Lower lobe of right lung (tissue), 2 donors: ENCODE measurements around the gene GALNT2. TPM values are rescaled to one million over a fixed set of nuclear protein-coding genes. Genes with fewer than 3 reads are reported as not detected.

ENCODE experiments used
- ATAC-seq, 2 donors: fragments of 200-7000 bp; cut with Tn5 transposase; one replicate each; pipeline ENCODE4 v1.9.1; 2020 to 2022; ENCODE audit warnings: mild to moderate bottlenecking in 2 of 2, moderate library complexity in 2 of 2
- DNase-seq: peaks from one replicate; pipeline ENCODE4 v3.0.0-alpha.2; 2020
- H3K27ac ChIP-seq: fragments of 200-600 bp; one replicate; pipeline ENCODE4 v1.8.0; 2022
- H3K27me3 ChIP-seq: fragments of 200-600 bp; one replicate; pipeline ENCODE4 v1.8.0; 2022; ENCODE audit warnings: low read depth
- H3K36me3 ChIP-seq: fragments of 200-600 bp; one replicate; pipeline ENCODE4 v1.8.0; 2022; ENCODE audit warnings: mild to moderate bottlenecking
- H3K4me1 ChIP-seq: fragments of 200-600 bp; one replicate; pipeline ENCODE4 v1.8.0; 2022
- H3K4me3 ChIP-seq: fragments of 200-600 bp; one replicate; pipeline ENCODE4 v1.8.0; 2022; ENCODE audit warnings: mild to moderate bottlenecking
- H3K9me3 ChIP-seq: fragments of 200-600 bp; one replicate; pipeline ENCODE4 v1.8.0; 2022
- intact Hi-C: fragments of 100-400 bp; cut with DNase I; formaldehyde crosslinking; loops from one replicate; pipeline ENCODE4 v1.11.0; 2022
- total RNA-seq: library from RNA; stranded (reverse); fragmentation: NEBNext Ultra II Directional; extraction: Animal tissue kit (Norgen Biotek cat#: 25700); gene quantifications from one replicate; pipeline ENCODE4 v1.2.1, GENCODE V29; 2021
- TF ChIP-seq, protein P1 (sequence below): fragments of 200-600 bp; IDR thresholded peaks from one replicate; pipeline ENCODE4 v1.8.0; 2022; ENCODE audit warnings: antibody characterized with exemption, mild to moderate bottlenecking
- donor health status: DM: no; HTN: yes; CAD: no; lungs with severe emphysema.

GALNT2 gene
- total RNA-seq, 1 donor from 2014 or later, result 48.0 TPM

DNA sequence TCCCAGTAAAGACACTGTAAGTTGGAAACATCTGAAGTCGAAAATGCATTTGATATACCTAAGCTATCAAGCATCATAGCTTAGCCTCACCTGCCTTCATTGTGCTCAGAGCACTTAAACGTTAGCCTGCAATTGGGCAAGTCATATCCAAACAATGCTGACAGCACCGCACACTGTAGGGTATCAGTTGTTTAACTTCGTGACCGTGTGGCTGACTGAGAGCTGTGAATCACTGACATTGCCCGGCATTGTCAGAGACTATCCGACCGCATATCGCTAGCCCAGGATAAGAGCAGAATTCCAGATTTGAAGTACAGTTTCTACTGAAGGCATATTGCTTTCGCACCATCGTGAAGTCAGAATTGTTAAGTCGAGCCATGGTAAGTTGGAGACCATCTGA is 41.5 kb downstream of the GALNT2 start:
- Histone ChIP-seq H3K36me3 (no peaks in the 10 kb centered on the region), H3K27ac (no peak overlapping the region), H3K4me1 (peaks cover 61% of the 10 kb centered on the region), H3K27me3 (no peaks in the 10 kb centered on the region), H3K4me3 (no peak overlapping the region), H3K9me3 (no peaks in the 10 kb centered on the region)
- ATAC-seq, result no peak
- no peak for DNase-seq
- intact Hi-C loops, result no loop called here
- TF ChIP-seq, protein P1, sequence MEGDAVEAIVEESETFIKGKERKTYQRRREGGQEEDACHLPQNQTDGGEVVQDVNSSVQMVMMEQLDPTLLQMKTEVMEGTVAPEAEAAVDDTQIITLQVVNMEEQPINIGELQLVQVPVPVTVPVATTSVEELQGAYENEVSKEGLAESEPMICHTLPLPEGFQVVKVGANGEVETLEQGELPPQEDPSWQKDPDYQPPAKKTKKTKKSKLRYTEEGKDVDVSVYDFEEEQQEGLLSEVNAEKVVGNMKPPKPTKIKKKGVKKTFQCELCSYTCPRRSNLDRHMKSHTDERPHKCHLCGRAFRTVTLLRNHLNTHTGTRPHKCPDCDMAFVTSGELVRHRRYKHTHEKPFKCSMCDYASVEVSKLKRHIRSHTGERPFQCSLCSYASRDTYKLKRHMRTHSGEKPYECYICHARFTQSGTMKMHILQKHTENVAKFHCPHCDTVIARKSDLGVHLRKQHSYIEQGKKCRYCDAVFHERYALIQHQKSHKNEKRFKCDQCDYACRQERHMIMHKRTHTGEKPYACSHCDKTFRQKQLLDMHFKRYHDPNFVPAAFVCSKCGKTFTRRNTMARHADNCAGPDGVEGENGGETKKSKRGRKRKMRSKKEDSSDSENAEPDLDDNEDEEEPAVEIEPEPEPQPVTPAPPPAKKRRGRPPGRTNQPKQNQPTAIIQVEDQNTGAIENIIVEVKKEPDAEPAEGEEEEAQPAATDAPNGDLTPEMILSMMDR, result no peak

DNA sequence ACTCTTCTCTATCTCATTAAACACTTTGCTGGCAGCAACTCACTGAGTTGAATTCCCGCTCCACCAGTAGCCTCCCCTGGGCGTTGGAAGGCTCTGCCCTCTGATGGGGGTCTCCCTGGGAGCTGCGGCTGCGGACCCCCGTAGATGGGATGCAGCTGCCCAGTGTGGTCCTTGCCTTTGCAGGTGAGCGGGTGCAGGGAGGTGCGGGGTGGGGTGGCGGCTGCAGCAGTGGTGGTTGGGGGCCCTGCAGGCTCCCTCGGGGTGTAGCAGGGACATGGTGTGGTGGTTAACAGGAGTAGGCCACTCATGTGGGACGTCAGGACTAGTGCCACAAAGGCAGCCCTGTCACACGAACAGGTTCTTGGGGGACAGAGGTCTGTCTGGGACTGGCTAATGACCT is 42.0 kb downstream of the GALNT2 start:
- no peak for ATAC-seq
- Histone ChIP-seq H3K4me3 (no peak overlapping the region), H3K36me3 (no peaks in the 10 kb centered on the region), H3K27ac (no peak overlapping the region), H3K27me3 (no peaks in the 10 kb centered on the region), H3K4me1 (peaks cover 58% of the 10 kb centered on the region), H3K9me3 (no peaks in the 10 kb centered on the region)
- intact Hi-C loops, result no loop called here
- TF ChIP-seq, protein P1, result no peak
- no peak for DNase-seq

DNA sequence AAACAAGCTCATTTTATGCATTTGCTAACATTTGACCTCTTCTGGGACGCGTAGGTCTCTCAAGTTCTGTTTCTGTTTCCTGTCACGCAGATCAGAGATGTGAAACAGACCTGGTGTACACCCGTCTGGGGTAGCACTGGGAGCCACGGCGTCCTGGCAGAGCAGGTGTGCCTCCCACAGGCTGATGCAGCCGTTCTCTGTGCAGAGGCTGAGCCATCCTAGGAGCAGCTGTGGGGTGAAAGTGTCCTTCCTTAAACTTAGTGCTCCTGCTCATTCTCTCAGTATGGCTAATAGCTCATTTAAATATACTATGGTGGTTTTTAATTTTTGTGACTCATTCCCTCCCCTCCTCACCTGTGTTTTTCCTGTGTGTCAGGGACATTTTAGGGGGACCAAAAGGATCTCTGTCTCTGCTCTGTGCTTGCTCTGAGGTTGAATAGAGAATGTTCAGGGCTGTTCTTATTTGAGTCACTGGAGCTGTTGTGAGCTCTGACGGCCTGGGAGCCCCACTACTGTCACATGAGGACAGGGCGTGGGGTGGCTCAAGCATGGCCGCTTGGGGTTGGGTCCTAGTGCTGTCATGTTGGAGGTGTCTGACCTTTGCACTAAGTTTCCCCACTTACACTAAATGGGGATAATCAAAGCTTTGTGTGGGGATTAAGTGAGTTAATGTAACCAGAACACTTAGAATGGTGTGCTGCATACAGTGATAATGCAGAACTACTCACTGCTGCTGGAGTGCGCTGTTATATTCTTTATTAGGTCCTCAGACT is 43.0 kb downstream of the GALNT2 start:
- intact Hi-C loops, result no loop called here
- ATAC-seq, result no peak
- H3K9me3 ChIP-seq, result no peaks in the 10 kb centered on the region
- no peaks in the 10 kb centered on the region for H3K27me3 ChIP-seq
- H3K27ac ChIP-seq, result no peak overlapping the region
- no peak for DNase-seq
- H3K36me3 ChIP-seq, result no peaks in the 10 kb centered on the region
- peaks cover 48% of the 10 kb centered on the region for H3K4me1 ChIP-seq
- no peak overlapping the region for H3K4me3 ChIP-seq
- TF ChIP-seq, protein P1, result no peak

DNA sequence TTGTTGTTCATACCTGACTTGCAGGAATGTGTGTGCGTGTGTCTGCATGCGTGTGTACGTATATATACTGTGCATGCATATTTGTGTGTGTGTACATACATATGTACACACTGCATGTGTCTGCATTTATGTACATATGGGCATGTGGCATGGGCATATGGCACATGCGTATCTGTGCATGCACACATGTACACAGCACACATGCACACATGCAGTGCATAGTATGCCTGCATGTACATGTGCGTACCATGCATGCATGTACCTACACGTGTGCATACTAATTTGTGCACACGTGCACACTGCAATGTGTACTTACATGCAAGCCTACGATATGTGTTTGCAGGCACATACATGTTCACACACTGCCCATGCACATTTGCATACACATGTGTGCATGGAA is 43.9 kb downstream of the GALNT2 start:
- intact Hi-C loops, result no loop called here
- H3K4me1 ChIP-seq, result peaks cover 39% of the 10 kb centered on the region
- no peak for DNase-seq
- H3K27me3 ChIP-seq, result no peaks in the 10 kb centered on the region
- TF ChIP-seq, protein P1, result no peak
- no peak overlapping the region for H3K4me3 ChIP-seq
- H3K36me3 ChIP-seq, result no peaks in the 10 kb centered on the region
- no peak overlapping the region for H3K27ac ChIP-seq
- no peak for ATAC-seq
- no peaks in the 10 kb centered on the region for H3K9me3 ChIP-seq

DNA sequence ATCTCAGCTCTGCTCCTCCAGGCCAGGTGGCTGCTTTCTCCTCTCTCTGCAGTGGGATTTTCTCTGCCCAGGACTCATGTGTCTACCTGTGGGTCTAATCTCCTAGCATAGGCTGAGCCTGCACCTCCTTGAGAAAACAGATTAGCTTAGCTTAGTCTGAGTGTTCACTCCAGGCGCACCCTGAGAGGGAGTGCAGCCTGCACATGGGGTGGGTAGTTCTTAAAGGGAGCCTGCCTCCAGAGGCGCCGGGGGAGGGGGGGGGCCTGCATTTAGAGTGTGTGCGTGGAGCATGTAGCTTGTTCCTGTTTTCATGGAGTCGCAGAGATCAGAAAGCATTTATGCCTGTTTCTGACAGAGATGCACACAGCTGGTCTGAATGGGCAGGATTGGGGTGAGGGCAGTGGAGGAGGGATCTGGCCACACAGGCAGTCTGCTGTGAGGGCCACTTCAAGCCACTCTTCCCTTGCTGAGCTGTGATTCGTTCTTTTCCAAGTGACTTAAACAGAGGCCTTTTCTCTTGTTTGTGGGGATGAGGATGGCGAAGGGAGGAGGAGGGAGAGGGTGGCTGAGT is 45.2 kb downstream of the GALNT2 start:
- Histone ChIP-seq H3K4me3 (no peak overlapping the region), H3K4me1 (peaks cover 28% of the 10 kb centered on the region), H3K9me3 (no peaks in the 10 kb centered on the region), H3K36me3 (no peaks in the 10 kb centered on the region), H3K27me3 (no peaks in the 10 kb centered on the region), H3K27ac (no peak overlapping the region)
- TF ChIP-seq, protein P1, result no peak
- ATAC-seq, result peak; percentile 78 to 79
- intact Hi-C loops, result no loop called here
- no peak for DNase-seq
